GM21360 (cell line): Measurements from ENCODE around the gene MRPL17.
A peak's percentile ranks its signal among the peaks of the same experiment; 100 is the strongest.

Experiments
- ATAC-seq: cut with Tn5 transposase; IDR thresholded peaks from one replicate; pipeline ENCODE4 v1.9.1; 2021; ENCODE audit warnings: mild to moderate bottlenecking, moderate library complexity; ENCODE audit not compliant: unreplicated experiment

MRPL17 gene

GRCh38 chr11:6655020-6655789, 27.9 kb downstream of the MRPL17 start:
- ATAC-seq = no peak

GRCh38 chr11:6654281-6655019, 28.7 kb downstream of the MRPL17 start:
- no peak for ATAC-seq

GRCh38 chr11:6653656-6654055, 29.5 kb downstream of the MRPL17 start:
- no peak for ATAC-seq

GRCh38 chr11:6653097-6653496, 30.0 kb downstream of the MRPL17 start:
- ATAC-seq = no peak

- no peak for ATAC-seq
These were observed 31.0 kb downstream of the MRPL17 start for GRCh38 chr11:6652182-6652581.

GRCh38 chr11:6650980-6651379, 32.2 kb downstream of the MRPL17 start:
- ATAC-seq = no peak

- ATAC-seq = no peak
These were observed 33.0 kb downstream of the MRPL17 start for GRCh38 chr11:6650104-6650503.

GRCh38 chr11:6648501-6648900, 34.6 kb downstream of the MRPL17 start:
- no peak for ATAC-seq

- no peak for ATAC-seq
These were observed 35.3 kb downstream of the MRPL17 start for GRCh38 chr11:6647836-6648235.

- ATAC-seq = peak; percentile 93
These were observed 36.0 kb downstream of the MRPL17 start for GRCh38 chr11:6646918-6647679.

- peak; percentile 6 for ATAC-seq
These were observed 36.6 kb downstream of the MRPL17 start for GRCh38 chr11:6646576-6646917.

- no peak for ATAC-seq
These were observed 37.1 kb downstream of the MRPL17 start for GRCh38 chr11:6646071-6646470.

- ATAC-seq = no peak
These were observed 40.2 kb downstream of the MRPL17 start for GRCh38 chr11:6642957-6643356.

GRCh38 chr11:6640985-6641701, 42.0 kb downstream of the MRPL17 start:
- ATAC-seq = no peak

- ATAC-seq = no peak
These were observed 42.8 kb downstream of the MRPL17 start for GRCh38 chr11:6640036-6640984.

GRCh38 chr11:6638429-6638828, 44.7 kb downstream of the MRPL17 start:
- ATAC-seq = no peak

GRCh38 chr11:6637871-6638270, 45.3 kb downstream of the MRPL17 start:
- ATAC-seq = no peak

- no peak for ATAC-seq
These were observed 46.7 kb downstream of the MRPL17 start for GRCh38 chr11:6636480-6636879.

- no peak for ATAC-seq
These were observed 47.8 kb downstream of the MRPL17 start for GRCh38 chr11:6635082-6635932.
